Panc1 (cell line): Measurements from ENCODE around the gene C1orf105. TPM values are rescaled to one million over a fixed set of nuclear protein-coding genes. Genes with fewer than 3 reads are reported as not detected.
A peak's percentile ranks its signal among the peaks of the same experiment; 100 is the strongest.

Source experiments
- ATAC-seq: fragments of 200-7000 bp; cut with Tn5 transposase; 2 replicates; pipeline ENCODE4 v1.9.1; 2020; ENCODE audit warnings: mild to moderate bottlenecking, moderate library complexity
- BruUV-seq: library from RNA; stranded (reverse); fragments of 400-500 nt; replicated peaks from 2 replicates; lab custom pipeline; 2021; lab: Mats Ljungman, UMichigan
- CTCF ChIA-PET: fragments of 300-600 bp; sonication (Branson Sonifier 250); formaldehyde crosslinking; loops from one replicate; lab custom pipeline; 2022; ENCODE audit warnings: antibody characterized with exemption; lab: Charles Lee
- POLR2A ChIA-PET: fragments of 300-600 bp; sonication (Branson Sonifier 250); formaldehyde crosslinking; loops from one replicate; lab custom pipeline; 2022; ENCODE audit warnings: antibody characterized with exemption; lab: Charles Lee
- DNase-seq: peaks from one replicate; pipeline ENCODE4 v3.0.0-alpha.2; 2010; ENCODE audit warnings: low read depth, low spot score
- H3K27ac ChIP-seq: 2 replicates; pipeline ENCODE4 v1.5.1; 2011; ENCODE audit warnings: mild to moderate bottlenecking, low read length, inconsistent platforms
- H3K27me3 ChIP-seq: fragments of 200-500 bp; sonication (Bioruptor generic); 2 replicates; pipeline ENCODE4 v1.6.0; 2014; ENCODE audit warnings: low read length, inconsistent platforms; ENCODE audit not compliant: control insufficient read depth, insufficient read depth
- H3K36me3 ChIP-seq: fragments of 200-500 bp; sonication (Bioruptor generic); 2 replicates; pipeline ENCODE4 v1.5.1; 2014; ENCODE audit warnings: inconsistent platforms, mild to moderate bottlenecking, low read length, moderate library complexity; ENCODE audit not compliant: control insufficient read depth, insufficient read depth
- H3K4me1 ChIP-seq: 2 replicates; pipeline ENCODE4 v1.5.1; 2011; ENCODE audit warnings: inconsistent platforms, mild to moderate bottlenecking, low read length, moderate library complexity; ENCODE audit not compliant: control insufficient read depth, insufficient read depth
- H3K4me3 ChIP-seq, 2 experiments: 2 replicates each; pipeline ENCODE4 v1.5.1; 2011 to 2012; ENCODE audit warnings: low read depth in 2 of 2, low read length in 2 of 2, mild to moderate bottlenecking in 2 of 2, inconsistent platforms in 1 of 2, moderate library complexity in 1 of 2
- H3K9me3 ChIP-seq: fragments of 200-500 bp; sonication (Bioruptor generic); 2 replicates; pipeline ENCODE4 v1.5.1; 2014; ENCODE audit warnings: low read depth, mild to moderate bottlenecking, inconsistent platforms, low read length, moderate library complexity; ENCODE audit not compliant: control insufficient read depth, insufficient read depth
- CTCF ChIP-seq: fragments of 450-650 bp; IDR thresholded peaks from 2 replicates; pipeline ENCODE4 v1.5.1; 2017; ENCODE audit warnings: mild to moderate bottlenecking
- POLR2AphosphoS5 ChIP-seq: IDR thresholded peaks from 2 replicates; pipeline ENCODE4 v1.6.1; 2012; ENCODE audit warnings: mild to moderate bottlenecking, low read depth, low read length, moderate library complexity
- REST ChIP-seq, 2 experiments: IDR thresholded peaks; 2 replicates each; pipeline ENCODE4 v1.6.1; 2011 to 2012; ENCODE audit warnings: low read depth in 2 of 2, control low read depth in 1 of 2, low read length in 1 of 2, mild to moderate bottlenecking in 1 of 2, moderate library complexity in 1 of 2; ENCODE audit not compliant: insufficient read depth in 1 of 2
- SIN3A ChIP-seq: IDR thresholded peaks from 2 replicates; pipeline ENCODE4 v1.6.1; 2012; ENCODE audit warnings: low read depth, mild to moderate bottlenecking, low read length, moderate library complexity, borderline replicate concordance; ENCODE audit not compliant: insufficient read depth
- TCF7L2 ChIP-seq: IDR thresholded peaks from 2 replicates; pipeline ENCODE4 v1.6.1; 2011; ENCODE audit warnings: mild to moderate bottlenecking, low read depth, low read length, inconsistent platforms
- in situ Hi-C: cut with HindIII; loops from 2 replicates; pipeline ENCODE4 v1.10.0; 2016; ENCODE audit warnings: low sequenced_read_pairs, low pct_unique_long_range_greater_than_20kb
- intact Hi-C: fragments of 100-400 bp; cut with micrococcal nuclease; formaldehyde crosslinking; loops from one replicate; pipeline ENCODE4 v1.10.0; 2022; ENCODE audit not compliant: unreplicated experiment
- total RNA-seq: library from RNA; stranded (reverse); gene quantifications from one replicate; pipeline ENCODE4 v1.2.1, GENCODE V29; 2021; ENCODE audit not compliant: unreplicated experiment

The C1orf105 gene
- total RNA-seq, 1 experiment from 2014 or later = not detected

- DNase-seq = no peak
- no peaks in the 10 kb centered on the region for H3K36me3 ChIP-seq
- H3K4me1 ChIP-seq = peaks cover 35% of the 10 kb centered on the region
- ChIA-PET POLR2A (interaction anchor here (0.6 kb wide), 1 partner anchor 226 kb away, joined by 6 read pairs; no protein-coding TSS in a partner anchor), CTCF (interaction anchor here (0.6 to 1.0 kb wide), 2 partner anchors 19 to 378 kb away, joined by 3 read pairs; no protein-coding TSS in a partner anchor)
- no TSS peak for BruUV-seq
- intact Hi-C loops (no loop called here), in situ Hi-C loops (no loop called here)
- TF ChIP-seq POLR2AphosphoS5 = no peak
- no peak for TF ChIP-seq SIN3A
- TF ChIP-seq CTCF = no peak
- no peak for TF ChIP-seq REST (IDR thresholded peaks at IDR 0.05; ENCODE audit: insufficient read depth in 1 of 2, low read depth in 2 of 2, low read length in 1 of 2)
- no peak for TF ChIP-seq TCF7L2
- no peaks in the 10 kb centered on the region for H3K9me3 ChIP-seq
- peak; percentile 76; the same call in 1 of the 2 replicates for ATAC-seq
- H3K4me3 ChIP-seq = no peak overlapping the region; a peak in 1 of 4 replicates
- H3K27me3 ChIP-seq = no peaks in the 10 kb centered on the region
- peak overlapping the region; percentile 74 for H3K27ac ChIP-seq
These were observed 39.8 kb upstream of the C1orf105 start for GRCh38 chr1:172380441-172381244.

GRCh38 chr1:172381946-172382345 is 38.5 kb upstream of the C1orf105 start:
- H3K9me3 ChIP-seq = no peaks in the 10 kb centered on the region
- CTCF ChIA-PET = no interaction called here
- POLR2A ChIA-PET = no interaction called here
- TF ChIP-seq TCF7L2 (no peak), CTCF (no peak), REST (IDR thresholded peaks at IDR 0.05; ENCODE audit: insufficient read depth in 1 of 2, low read depth in 2 of 2, low read length in 1 of 2) (no peak), POLR2AphosphoS5 (no peak), SIN3A (no peak)
- ATAC-seq = peak; percentile 48
- H3K36me3 ChIP-seq = no peaks in the 10 kb centered on the region
- no TSS peak for BruUV-seq
- intact Hi-C loops = no loop called here
- H3K4me1 ChIP-seq = peaks cover 35% of the 10 kb centered on the region
- H3K27ac ChIP-seq = peak overlapping the region; percentile 88
- in situ Hi-C loops = no loop called here
- H3K27me3 ChIP-seq = no peaks in the 10 kb centered on the region
- no peak for DNase-seq
- H3K4me3 ChIP-seq = no peak overlapping the region
